K562 (cell line): ENCODE data around the gene UHRF1. TPM values are rescaled to one million over a fixed set of nuclear protein-coding genes. Genes with fewer than 3 reads are reported as not detected.

Experiments used
- CC2D1A ChIP-seq: fragments of 450-650 bp; IDR thresholded peaks from 2 replicates; pipeline ENCODE4 v1.6.1; 2017; ENCODE audit warnings: mild to moderate bottlenecking
- DNMT1 ChIP-seq: fragments of 450-650 bp; IDR thresholded peaks from 2 replicates; pipeline ENCODE4 v1.6.1; 2016; ENCODE audit warnings: antibody characterized with exemption, mild to moderate bottlenecking
- ELF4 ChIP-seq: fragments of 450-650 bp; formaldehyde crosslinking; IDR thresholded peaks from 2 replicates; pipeline ENCODE4 v1.4.0; 2022; ENCODE audit warnings: missing genetic modification characterization
- MBD1 ChIP-seq: fragments of 250-450 bp; sonication (Bioruptor Pico); IDR thresholded peaks from 2 replicates; pipeline ENCODE4 v1.8.0; 2022; ENCODE audit warnings: inconsistent platforms
- MXI1 ChIP-seq: IDR thresholded peaks from 2 replicates; pipeline ENCODE4 v1.6.1; 2011; ENCODE audit warnings: low read depth, mild to moderate bottlenecking, improper control_type of control experiment, low read length
- NFE2L1 ChIP-seq: fragments of 450-650 bp; IDR thresholded peaks from 2 replicates; pipeline ENCODE4 v1.6.1; 2016; ENCODE audit warnings: missing genetic modification characterization, low read depth, mild to moderate bottlenecking, missing compliant biosample characterization, moderate library complexity, borderline replicate concordance
- POLR2G ChIP-seq: fragments of 200-400 bp; formaldehyde crosslinking; IDR thresholded peaks from 2 replicates; pipeline ENCODE4 v1.6.1; 2017; ENCODE audit warnings: low read depth, mild to moderate bottlenecking, antibody characterized with exemption, low read length, moderate library complexity
- ZBTB7A ChIP-seq: IDR thresholded peaks from 2 replicates; pipeline ENCODE4 v1.6.1; 2011; ENCODE audit warnings: low read depth, mild to moderate bottlenecking, low read length, moderate library complexity, borderline replicate concordance; ENCODE audit not compliant: control insufficient read depth
- ZKSCAN3 ChIP-seq: fragments of 250-450 bp; sonication (Bioruptor Pico); IDR thresholded peaks from 2 replicates; pipeline ENCODE4 v1.4.0; 2020
- ZNF449 ChIP-seq: fragments of 250-450 bp; sonication (Bioruptor Pico); IDR thresholded peaks from 2 replicates; pipeline ENCODE4 v1.8.0; 2022; ENCODE audit warnings: moderate library complexity, mild to moderate bottlenecking, inconsistent platforms
- ZNF551 ChIP-seq: fragments of 250-450 bp; sonication (Bioruptor Pico); IDR thresholded peaks from 2 replicates; pipeline ENCODE4 v1.5.0; 2021; ENCODE audit warnings: mild to moderate bottlenecking, moderate library complexity
- ZNF766 ChIP-seq: fragments of 200-800 bp; sonication (Bioruptor generic); conservative IDR thresholded peaks from 2 replicates; pipeline ENCODE4 v1.6.1; 2016; ENCODE audit warnings: missing genetic modification characterization, missing compliant biosample characterization
- polyA plus RNA-seq, 8 experiments: library from polyadenylated mRNA; depleted of rRNA in 4 of 8; stranded (reverse) in 5 of 8; unstranded in 3 of 8; fragments of >200 nt; fragmentation: Nextera tagmentation in 2 of 8; fragmentation: Illumina TruSeq in 1 of 8; extraction: Ambion mirVana in 2 of 8; extraction: Trizol in 1 of 8; gene quantifications; 2 replicates each; pipeline versions ENCODE4 v1.2.1 to v1.2.3, GENCODE V29; 2011 to 2014; ENCODE audit warnings: inconsistent platforms in 1 of 8, missing spikeins in 1 of 8
- total RNA-seq, 7 experiments: library from RNA; depleted of rRNA in 6 of 7; stranded (reverse); fragments of >200 nt in 6 of 7; fragmentation: Illumina TruSeq in 2 of 7; extraction: Trizol in 2 of 7; gene quantifications; 2 replicates each; pipeline versions ENCODE4 v1.2.1 to v1.2.3, GENCODE V29; 2011 to 2021; ENCODE audit warnings: low replicate concordance in 1 of 7
- TF ChIP-seq, protein P1 (sequence below), 2 experiments: fragments of 450-650 bp; IDR thresholded peaks; 2 replicates each; pipeline ENCODE4 v1.6.1; 2016; ENCODE audit warnings: mild to moderate bottlenecking in 2 of 2, borderline replicate concordance in 1 of 2, low read depth in 1 of 2, moderate library complexity in 1 of 2
- TF ChIP-seq, protein P2 (sequence below): fragments of 450-650 bp; IDR thresholded peaks from 2 replicates; pipeline ENCODE4 v1.6.1; 2018; ENCODE audit warnings: mild to moderate bottlenecking, low read depth; ENCODE audit not compliant: partially characterized antibody

The UHRF1 gene
- total and polyA plus RNA-seq, 9 of the 15 experiments (the other 6 are each of a cell fraction or from before 2014, with no cell fraction given) = 6.0 to 101 (median 30.9) TPM

DNA sequence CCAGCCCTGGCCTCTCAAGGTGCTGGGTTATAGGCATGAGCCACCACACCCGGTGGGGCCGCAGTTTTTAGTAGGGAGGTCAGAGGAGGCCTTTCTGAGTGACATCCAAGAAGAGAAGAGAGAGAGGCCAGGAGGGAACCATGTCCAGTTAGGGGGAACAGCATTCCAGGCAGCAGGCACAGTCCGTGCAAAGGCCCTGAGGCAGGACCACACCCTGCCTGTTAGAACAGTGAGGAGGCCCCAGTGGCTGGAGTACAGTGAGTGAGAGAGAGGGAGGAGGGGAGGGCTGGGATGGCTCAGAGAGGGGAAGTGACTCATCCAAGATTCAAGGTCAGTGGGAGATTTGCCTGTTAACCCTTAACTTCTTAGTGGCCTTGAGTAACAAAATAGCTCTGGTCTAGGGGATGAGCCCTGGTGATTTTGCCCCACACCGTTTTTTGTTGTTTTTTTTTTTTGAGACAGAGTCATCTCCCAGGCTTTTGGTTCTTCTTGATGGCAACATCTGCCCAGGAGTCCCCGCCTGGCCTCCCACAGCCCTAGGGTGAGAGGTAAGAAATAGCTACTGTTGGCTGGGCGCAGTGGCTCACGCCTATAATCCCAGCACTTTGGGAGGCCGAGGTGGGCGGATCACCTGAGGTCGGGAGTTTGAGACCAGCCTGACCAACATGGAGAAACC, 39.1 kb upstream of the UHRF1 start (continued):
- peak; percentile 82 for TF ChIP-seq CC2D1A
- TF ChIP-seq, protein P1, sequence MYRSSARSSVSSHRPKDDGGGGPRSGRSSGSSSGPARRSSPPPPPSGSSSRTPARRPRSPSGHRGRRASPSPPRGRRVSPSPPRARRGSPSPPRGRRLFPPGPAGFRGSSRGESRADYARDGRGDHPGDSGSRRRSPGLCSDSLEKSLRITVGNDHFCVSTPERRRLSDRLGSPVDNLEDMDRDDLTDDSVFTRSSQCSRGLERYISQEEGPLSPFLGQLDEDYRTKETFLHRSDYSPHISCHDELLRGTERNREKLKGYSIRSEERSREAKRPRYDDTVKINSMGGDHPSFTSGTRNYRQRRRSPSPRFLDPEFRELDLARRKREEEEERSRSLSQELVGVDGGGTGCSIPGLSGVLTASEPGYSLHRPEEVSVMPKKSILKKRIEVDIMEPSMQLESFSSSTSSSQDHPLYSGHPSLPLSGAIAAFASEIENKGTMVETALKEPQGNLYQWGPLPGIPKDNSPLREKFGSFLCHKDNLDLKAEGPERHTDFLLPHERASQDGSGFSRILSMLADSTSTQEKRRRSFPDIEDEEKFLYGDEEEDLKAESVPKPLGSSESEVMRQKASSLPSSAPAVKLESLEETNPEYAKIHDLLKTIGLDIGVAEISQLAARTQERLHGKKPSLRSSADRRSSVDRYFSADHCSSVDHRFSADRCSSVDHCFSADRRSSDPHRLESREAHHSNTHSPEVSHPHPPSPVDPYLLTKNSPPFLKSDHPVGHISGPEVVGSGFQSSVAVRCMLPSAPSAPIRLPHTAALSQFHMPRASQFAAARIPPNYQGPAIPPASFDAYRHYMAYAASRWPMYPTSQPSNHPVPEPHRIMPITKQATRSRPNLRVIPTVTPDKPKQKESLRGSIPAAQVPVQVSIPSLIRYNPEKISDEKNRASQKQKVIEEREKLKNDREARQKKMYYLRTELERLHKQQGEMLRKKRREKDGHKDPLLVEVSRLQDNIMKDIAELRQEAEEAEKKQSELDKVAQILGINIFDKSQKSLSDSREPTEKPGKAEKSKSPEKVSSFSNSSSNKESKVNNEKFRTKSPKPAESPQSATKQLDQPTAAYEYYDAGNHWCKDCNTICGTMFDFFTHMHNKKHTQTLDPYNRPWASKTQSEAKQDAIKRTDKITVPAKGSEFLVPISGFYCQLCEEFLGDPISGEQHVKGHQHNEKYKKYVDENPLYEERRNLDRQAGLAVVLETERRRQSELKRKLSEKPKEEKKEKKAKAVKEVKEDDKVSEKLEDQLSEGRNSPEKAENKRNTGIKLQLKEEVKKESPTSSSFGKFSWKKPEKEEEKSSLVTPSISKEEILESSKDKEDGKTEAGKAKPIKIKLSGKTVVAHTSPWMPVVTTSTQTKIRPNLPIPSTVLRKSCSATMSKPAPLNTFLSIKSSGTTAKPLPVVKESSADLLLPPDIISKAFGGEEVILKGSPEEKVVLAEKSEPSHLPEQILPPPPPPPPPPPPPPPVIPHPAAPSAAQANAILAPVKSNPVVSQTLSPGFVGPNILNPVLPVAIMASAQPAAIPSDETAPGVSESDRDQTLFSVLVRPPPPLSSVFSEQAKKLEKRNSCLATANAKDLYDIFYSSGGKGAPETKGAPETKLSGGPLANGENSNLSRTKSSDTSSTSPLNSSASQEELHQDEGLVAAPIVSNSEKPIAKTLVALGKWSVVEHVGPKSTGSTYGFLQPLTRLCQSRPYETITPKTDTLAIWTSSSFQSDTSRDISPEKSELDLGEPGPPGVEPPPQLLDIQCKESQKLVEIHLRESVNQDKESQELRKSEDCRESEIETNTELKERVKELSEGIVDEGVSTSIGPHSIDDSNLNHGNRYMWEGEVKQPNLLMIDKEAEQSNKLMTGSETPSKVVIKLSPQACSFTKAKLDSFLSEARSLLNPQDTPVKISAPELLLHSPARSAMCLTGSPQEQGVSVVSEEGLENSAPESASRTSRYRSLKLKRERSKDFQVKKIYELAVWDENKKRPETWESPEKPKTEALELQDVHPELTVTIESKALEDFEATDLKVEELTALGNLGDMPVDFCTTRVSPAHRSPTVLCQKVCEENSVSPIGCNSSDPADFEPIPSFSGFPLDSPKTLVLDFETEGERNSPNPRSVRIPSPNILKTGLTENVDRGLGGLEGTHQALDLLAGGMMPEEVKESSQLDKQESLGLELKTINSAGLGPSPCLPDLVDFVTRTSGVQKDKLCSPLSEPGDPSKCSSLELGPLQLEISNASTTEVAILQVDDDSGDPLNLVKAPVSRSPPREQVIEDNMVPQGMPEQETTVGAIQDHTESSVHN (IDR thresholded peaks at IDR 0.05; ENCODE audit: borderline replicate concordance in 1 of 2, low read depth in 1 of 2) = peak in 1 of 2 experiments; percentile 37; a peak in 1 of 4 replicates
- no peak for TF ChIP-seq ZKSCAN3
- TF ChIP-seq ZNF551 (CRISPR knock-in tag) = no peak
- TF ChIP-seq ELF4 (CRISPR knock-in tag) = no peak
- no peak for TF ChIP-seq ZNF449 (CRISPR knock-in tag)
- TF ChIP-seq MXI1 = no peak
- no peak for TF ChIP-seq NFE2L1 (tag)
- no peak for TF ChIP-seq MBD1 (CRISPR knock-in tag)
- TF ChIP-seq POLR2G = no peak
- TF ChIP-seq ZNF766 = no peak
- TF ChIP-seq DNMT1 = no peak
- TF ChIP-seq, protein P2, sequence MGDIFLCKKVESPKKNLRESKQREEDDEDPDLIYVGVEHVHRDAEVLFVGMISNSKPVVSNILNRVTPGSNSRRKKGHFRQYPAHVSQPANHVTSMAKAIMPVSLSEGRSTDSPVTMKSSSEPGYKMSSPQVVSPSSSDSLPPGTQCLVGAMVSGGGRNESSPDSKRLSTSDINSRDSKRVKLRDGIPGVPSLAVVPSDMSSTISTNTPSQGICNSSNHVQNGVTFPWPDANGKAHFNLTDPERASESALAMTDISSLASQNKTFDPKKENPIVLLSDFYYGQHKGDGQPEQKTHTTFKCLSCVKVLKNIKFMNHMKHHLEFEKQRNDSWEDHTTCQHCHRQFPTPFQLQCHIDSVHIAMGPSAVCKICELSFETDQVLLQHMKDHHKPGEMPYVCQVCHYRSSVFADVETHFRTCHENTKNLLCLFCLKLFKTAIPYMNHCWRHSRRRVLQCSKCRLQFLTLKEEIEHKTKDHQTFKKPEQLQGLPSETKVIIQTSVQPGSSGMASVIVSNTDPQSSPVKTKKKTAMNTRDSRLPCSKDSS = no peak
- TF ChIP-seq ZBTB7A = peak; percentile 75
